IMR-90 (cell line): Measurements from ENCODE around the gene EPB41L2. TPM values are rescaled to one million over a fixed set of nuclear protein-coding genes. Genes with fewer than 3 reads are reported as not detected.
A peak's percentile ranks its signal among the peaks of the same experiment; 100 is the strongest.

ENCODE experiments used
- ATAC-seq: fragments of 200-7000 bp; cut with Tn5 transposase; 2 replicates; pipeline ENCODE4 v1.9.1; 2020; ENCODE audit warnings: low read depth, mild to moderate bottlenecking, moderate library complexity
- BruUV-seq: library from RNA; stranded (reverse); fragments of 400-500 nt; replicated peaks from 2 replicates; lab custom pipeline; 2021; lab: Mats Ljungman, UMichigan
- CTCF ChIA-PET: fragments of 300-600 bp; formaldehyde crosslinking; extraction: SDS; loops from one replicate; lab custom pipeline; 2021; ENCODE audit warnings: antibody characterized with exemption; lab: Yijun Ruan, JAX
- POLR2A ChIA-PET: fragments of 300-600 bp; sonication (Branson Sonifier 250); formaldehyde crosslinking; loops from one replicate; lab custom pipeline; 2022; ENCODE audit warnings: antibody characterized with exemption; ENCODE audit not compliant: unreplicated experiment; lab: Charles Lee
- DNase-seq: peaks from one replicate; pipeline ENCODE4 v3.0.0; 2013
- H2AFZ ChIP-seq: replicated peaks from 2 replicates; pipeline ENCODE3; 2013; ENCODE audit warnings: low read length, mild to moderate bottlenecking; ENCODE audit not compliant: poor library complexity
- H2AK5ac ChIP-seq: 2 replicates; pipeline ENCODE4 v1.6.1; 2013; ENCODE audit warnings: low read depth, low read length, inconsistent platforms
- H2AK9ac ChIP-seq: replicated peaks from 2 replicates; pipeline ENCODE3; 2013; ENCODE audit warnings: mild to moderate bottlenecking, low read depth, low read length, moderate library complexity; ENCODE audit not compliant: poor library complexity
- H2BK120ac ChIP-seq: 2 replicates; pipeline ENCODE4 v1.6.1; 2013; ENCODE audit warnings: low read depth, low read length, inconsistent platforms
- H2BK15ac ChIP-seq: 3 replicates; pipeline ENCODE4 v1.6.1; 2013; ENCODE audit warnings: low read depth, low read length, inconsistent platforms
- H2BK20ac ChIP-seq: 2 replicates; pipeline ENCODE4 v1.6.1; 2013; ENCODE audit warnings: low read depth, mild to moderate bottlenecking, inconsistent platforms, low read length, moderate library complexity
- H2BK5ac ChIP-seq: 2 replicates; pipeline ENCODE4 v1.6.1; 2013; ENCODE audit warnings: mild to moderate bottlenecking, low read depth, low read length, inconsistent platforms; ENCODE audit not compliant: poor library complexity, severe bottlenecking
- H3K14ac ChIP-seq: replicated peaks from 2 replicates; pipeline ENCODE4 v1.6.1; 2013; ENCODE audit warnings: low read depth, low read length, inconsistent platforms
- H3K18ac ChIP-seq: 2 replicates; pipeline ENCODE4 v1.6.1; 2013; ENCODE audit warnings: low read depth, low read length, control low read depth
- H3K23ac ChIP-seq: 2 replicates; pipeline ENCODE4 v1.6.1; 2013; ENCODE audit warnings: low read depth, low read length, inconsistent platforms
- H3K27ac ChIP-seq: 2 replicates; pipeline ENCODE4 v1.5.1; 2013; ENCODE audit warnings: mild to moderate bottlenecking, control low read depth, low read length; ENCODE audit not compliant: insufficient read depth
- H3K27me3 ChIP-seq: 2 replicates; pipeline ENCODE4 v1.6.1; 2013; ENCODE audit warnings: low read length; ENCODE audit not compliant: control insufficient read depth, insufficient read depth
- H3K36me3 ChIP-seq: 2 replicates; pipeline ENCODE4 v1.6.1; 2013; ENCODE audit warnings: low read length, mixed read lengths; ENCODE audit not compliant: control insufficient read depth, insufficient read depth
- H3K4ac ChIP-seq: 2 replicates; pipeline ENCODE4 v1.6.1; 2013; ENCODE audit warnings: low read depth, low read length, inconsistent platforms
- H3K4me1 ChIP-seq: 2 replicates; pipeline ENCODE4 v1.6.1; 2013; ENCODE audit warnings: low read length, mixed read lengths; ENCODE audit not compliant: control insufficient read depth, insufficient read depth
- H3K4me2 ChIP-seq: 2 replicates; pipeline ENCODE4 v1.6.1; 2013; ENCODE audit warnings: low read depth, mild to moderate bottlenecking, control low read depth, low read length, moderate library complexity
- H3K4me3 ChIP-seq: 2 replicates; pipeline ENCODE4 v1.5.1; 2013; ENCODE audit warnings: low read depth, mild to moderate bottlenecking, control low read depth, low read length, moderate library complexity; ENCODE audit not compliant: insufficient read depth
- H3K56ac ChIP-seq: 2 replicates; pipeline ENCODE4 v1.6.1; 2013; ENCODE audit warnings: low read length, inconsistent platforms; ENCODE audit not compliant: insufficient read depth; ENCODE audit errors: extremely low read depth
- H3K79me1 ChIP-seq, 2 experiments: 2 replicates each; pipeline ENCODE4 v1.6.1; 2013; ENCODE audit warnings: low read length in 2 of 2, inconsistent platforms in 1 of 2, low read depth in 1 of 2
- H3K9ac ChIP-seq: 2 replicates; pipeline ENCODE4 v1.6.1; 2013; ENCODE audit warnings: low read depth, low read length, control low read depth
- H3K9me1 ChIP-seq: 2 replicates; pipeline ENCODE4 v1.6.1; 2013; ENCODE audit warnings: low read length, inconsistent platforms; ENCODE audit not compliant: insufficient read depth
- H3K9me3 ChIP-seq: 2 replicates; pipeline ENCODE4 v1.6.1; 2013; ENCODE audit warnings: low read length; ENCODE audit not compliant: control insufficient read depth, insufficient read depth
- H4K20me1 ChIP-seq: 2 replicates; pipeline ENCODE4 v1.6.1; 2013; ENCODE audit warnings: low read length, inconsistent platforms; ENCODE audit not compliant: insufficient read depth
- H4K5ac ChIP-seq: 2 replicates; pipeline ENCODE4 v1.6.1; 2013; ENCODE audit warnings: mild to moderate bottlenecking, low read depth, low read length, control low read depth
- H4K8ac ChIP-seq, 2 experiments: 2 replicates each; pipeline ENCODE4 v1.6.1; 2013; ENCODE audit warnings: low read depth in 2 of 2, low read length in 2 of 2, control low read depth in 1 of 2, inconsistent platforms in 1 of 2
- H4K91ac ChIP-seq: 2 replicates; pipeline ENCODE4 v1.6.1; 2013; ENCODE audit warnings: low read depth, low read length, inconsistent platforms; ENCODE audit not compliant: insufficient read depth
- CEBPB ChIP-seq: IDR thresholded peaks from 2 replicates; pipeline ENCODE4 v1.6.1; 2012; ENCODE audit warnings: low read depth, low read length, improper control_type of control experiment
- CHD1 ChIP-seq: IDR thresholded peaks from 2 replicates; pipeline ENCODE4 v1.6.1; 2012; ENCODE audit warnings: low read depth, low read length, improper control_type of control experiment
- ELK1 ChIP-seq: fragments of 150-350 bp; IDR thresholded peaks from 2 replicates; pipeline ENCODE4 v1.6.1; 2016; ENCODE audit warnings: low read depth, mild to moderate bottlenecking, low read length, moderate library complexity, borderline replicate concordance
- MAZ ChIP-seq: IDR thresholded peaks from 2 replicates; pipeline ENCODE4 v1.6.1; 2012; ENCODE audit warnings: low read depth, mild to moderate bottlenecking, low read length, improper control_type of control experiment, moderate library complexity, borderline replicate concordance
- POLR2A ChIP-seq: IDR thresholded peaks from 2 replicates; pipeline ENCODE4 v1.6.1; 2012; ENCODE audit warnings: mild to moderate bottlenecking, low read depth, low read length
- RFX5 ChIP-seq: IDR thresholded peaks from 2 replicates; pipeline ENCODE4 v1.8.0; 2012; ENCODE audit warnings: low read depth, mild to moderate bottlenecking, low read length, moderate library complexity
- USF2 ChIP-seq: fragments of 150-350 bp; IDR thresholded peaks from 2 replicates; pipeline ENCODE4 v1.6.1; 2017; ENCODE audit warnings: mild to moderate bottlenecking, antibody characterized with exemption, low read length, low read depth
- WGBS, 2 experiments: methylation state at CpG; one replicate each; pipeline versions ENCODE4 v1.1.5 to v1.1.7; 2013; ENCODE audit warnings: missing lambda C conversion rate in 2 of 2; ENCODE audit not compliant: insufficient read length in 1 of 2; ENCODE audit errors: extremely low coverage in 2 of 2; 5-methylcytosine and 5-hydroxymethylcytosine counted together
- dilution Hi-C: fragments of 300-500 bp; cut with HindIII; formaldehyde crosslinking; loops from one replicate; pipeline ENCODE4 v1.14.3; 2018; ENCODE audit warnings: low sequenced_read_pairs; ENCODE audit not compliant: unreplicated experiment
- in situ Hi-C: fragments of 300-500 bp; cut with MboI; formaldehyde crosslinking; loops from 3 replicates; pipeline ENCODE4 v1.14.3; 2019; ENCODE audit warnings: low sequenced_read_pairs, inconsistent platforms, mixed read lengths
- intact Hi-C: fragments of 100-400 bp; cut with micrococcal nuclease; formaldehyde crosslinking; loops from 2 replicates; pipeline ENCODE4 v1.10.0; 2022
- polyA plus RNA-seq, 3 experiments: library from polyadenylated mRNA; depleted of rRNA; stranded (reverse); fragments of >200 nt; gene quantifications; 2 replicates each; pipeline ENCODE4 v1.2.3, GENCODE V29; 2012; ENCODE audit warnings: low replicate concordance in 1 of 3
- total RNA-seq: library from RNA; depleted of rRNA; stranded (reverse); fragments of >200 nt; gene quantifications from 2 replicates; pipeline ENCODE4 v1.2.3, GENCODE V29; 2012

The EPB41L2 gene
- total and polyA plus RNA-seq, 2 of the 4 experiments (the other 2 are of a cell fraction) = 85.7 to 99.8 TPM

- no TSS peak for BruUV-seq
- H2AK9ac ChIP-seq = no peak overlapping the region
- no peak overlapping the region for H4K5ac ChIP-seq
- no peak overlapping the region for H3K4me2 ChIP-seq
- no peak overlapping the region for H3K23ac ChIP-seq
- H3K9me3 ChIP-seq = no peaks in the 10 kb centered on the region
- no peak overlapping the region for H2BK20ac ChIP-seq
- H2AFZ ChIP-seq = no peak overlapping the region
- no peak overlapping the region for H2BK5ac ChIP-seq
- ATAC-seq (no peak), DNase-seq (no peak)
- peaks cover 31 to 62% of the 10 kb centered on the region in 2 experiments for H3K79me1 ChIP-seq
- no peak overlapping the region for H4K91ac ChIP-seq
- dilution Hi-C loops = no loop called here
- H3K56ac ChIP-seq = no peak overlapping the region
- intact Hi-C loops = no loop called here
- peaks cover 15% of the 10 kb centered on the region for H3K4me1 ChIP-seq
- in situ Hi-C loops = no loop called here
- WGBS, 2 experiments = no CpG with 5 or more reads among the region's 2 CpGs
- H3K9ac ChIP-seq = no peak overlapping the region
- H3K27ac ChIP-seq = no peak overlapping the region
- CTCF ChIA-PET = no interaction called here
- H3K14ac ChIP-seq = 0 out of 2 replicates have a peak overlapping the region, but pooled peaks have one; percentile 35
- TF ChIP-seq CEBPB = no peak
- no peak for TF ChIP-seq RFX5
- TF ChIP-seq CHD1 = no peak
- no peak for TF ChIP-seq ELK1
- no peak for TF ChIP-seq POLR2A
- TF ChIP-seq USF2 = no peak
- TF ChIP-seq MAZ = no peak
- H3K36me3 ChIP-seq = 0 out of 2 replicates have a peak, but pooled peaks cover 2% of the 10 kb centered on the region
- no peak overlapping the region for H3K4me3 ChIP-seq
- H3K18ac ChIP-seq = no peak overlapping the region
- no peak overlapping the region for H2BK120ac ChIP-seq
- POLR2A ChIA-PET = no interaction called here
- H2BK15ac ChIP-seq = no peak overlapping the region
- no peak overlapping the region for H4K8ac ChIP-seq
- peaks cover 11% of the 10 kb centered on the region for H3K9me1 ChIP-seq
- H2AK5ac ChIP-seq = peak overlapping the region; percentile 50; the same call in 1 of the 2 replicates
- peaks cover 11% of the 10 kb centered on the region for H4K20me1 ChIP-seq
- no peak overlapping the region for H3K4ac ChIP-seq
- no peaks in the 10 kb centered on the region for H3K27me3 ChIP-seq
Observed at GRCh38 chr6:131027326-131027725, 35.7 kb downstream of the EPB41L2 start.
